Measurements from ENCODE around the gene ZFX. TPM values are rescaled to one million over a fixed set of nuclear protein-coding genes. Genes with fewer than 3 reads are reported as not detected.

The ZFX gene
- total and polyA plus RNA-seq, 10 of the 15 experiments (the other 5 are each of a cell fraction or from before 2014, with no cell fraction given) = 6.8 to 40.9 (median 24.6) TPM

GRCh38 chrX:24228596-24228995, 79.1 kb downstream of the ZFX start:
- FAIRE-seq = no peak
- POLR2A ChIA-PET = interaction anchor here (0.7 kb wide), 1 partner anchor 18 kb away, joined by 3 read pairs; no protein-coding TSS in a partner anchor
- no peak overlapping the region for H3K4me2 ChIP-seq (ENCODE audit: control insufficient read depth, insufficient read depth)
- H3K79me2 ChIP-seq (ENCODE audit: control insufficient read depth, insufficient read depth, low read length) = no peaks in the 10 kb centered on the region
- RAD21 ChIA-PET (ENCODE audit: unreplicated experiment) = no interaction called here
- CTCF ChIA-PET = interaction anchor here (0.7 kb wide), 1 partner anchor 843 kb away, joined by 3 read pairs; no protein-coding TSS in a partner anchor
- 68% methylated on average over 5 of the region's 5 CpGs for WGBS (ENCODE audit: insufficient coverage, insufficient replicate concordance, low lambda C conversion rate, missing lambda C conversion rate)
- peaks cover 3% of the 10 kb centered on the region; the same call in 2 of the 3 replicates for H3K9me3 ChIP-seq (replicated peaks; ENCODE audit: control insufficient read depth, insufficient read depth, low read length)
- ATAC-seq = no peak
- in situ Hi-C loops (cut with MboI) = no loop called here
- SMC1A ChIA-PET (ENCODE audit: uncharacterized antibody, unreplicated experiment) = no interaction called here
- H3K36me3 ChIP-seq (ENCODE audit: control insufficient read depth in 2 of 2, insufficient read depth in 2 of 2, low read length in 1 of 2) = no peaks in the 10 kb centered on the region
- peaks cover 4% of the 10 kb centered on the region for H3K4me1 ChIP-seq (ENCODE audit: control insufficient read depth, insufficient read depth, low read length)
- H3K27me3 ChIP-seq (replicated peaks in 1 of 2; ENCODE audit: control insufficient read depth in 2 of 2, insufficient read depth in 2 of 2, low read length in 1 of 2) = no peaks in the 10 kb centered on the region
- H3K4me3 ChIP-seq = no peak overlapping the region
- no peak overlapping the region for H3K9ac ChIP-seq (ENCODE audit: control insufficient read depth, insufficient read depth, low read length)
- DNase-seq (ENCODE audit: low read depth, low spot score) = no peak
- no TSS peak for BruUV-seq (replicated peaks)
- H3K27ac ChIP-seq (ENCODE audit: control insufficient read depth, insufficient read depth) = no peak overlapping the region
- intact Hi-C loops (cut with micrococcal nuclease; ENCODE audit: unreplicated experiment) = no loop called here
- H4K20me1 ChIP-seq (ENCODE audit: control insufficient read depth, insufficient read depth) = no peaks in the 10 kb centered on the region
- no peak for TF ChIP-seq POLR2AphosphoS5 (IDR thresholded peaks at IDR 0.05; ENCODE audit: low read length)
- no peak for TF ChIP-seq E2F4 (IDR thresholded peaks at IDR 0.05; ENCODE audit: low read depth, low read length)
- no peak for TF ChIP-seq ZNF687 (IDR thresholded peaks at IDR 0.05)
- TF ChIP-seq TAF1 (IDR thresholded peaks at IDR 0.05; ENCODE audit: borderline replicate concordance, low read depth, low read length) = no peak
- TF ChIP-seq DPF2 (IDR thresholded peaks at IDR 0.05) = no peak
- no peak for TF ChIP-seq RB1 (IDR thresholded peaks at IDR 0.05; ENCODE audit: borderline replicate concordance)
- TF ChIP-seq SMARCA5 (IDR thresholded peaks at IDR 0.05) = no peak
- TF ChIP-seq NFIC (IDR thresholded peaks at IDR 0.05; ENCODE audit: low read depth, low read length) = no peak
- TF ChIP-seq RFX5 (IDR thresholded peaks at IDR 0.05; ENCODE audit: low read depth, low read length) = no peak
- TF ChIP-seq STAT1 (conservative IDR thresholded peaks at IDR 0.05) = no peak
- no peak for TF ChIP-seq ZBTB4 (CRISPR knock-in tag; IDR thresholded peaks at IDR 0.05)
- TF ChIP-seq ZNF622 (IDR thresholded peaks at IDR 0.05) = no peak
- TF ChIP-seq HDGF (IDR thresholded peaks at IDR 0.05) = no peak
- no peak overlapping the region for H2AFZ ChIP-seq (ENCODE audit: control insufficient read depth, low read depth, low read length)
